K562 (cell line): ENCODE data around the gene CTSL. TPM values are rescaled to one million over a fixed set of nuclear protein-coding genes. Genes with fewer than 3 reads are reported as not detected.

Source experiments
- ATAC-seq: fragments of 200-7000 bp; cut with Tn5 transposase; 3 replicates; pipeline ENCODE4 v1.9.1; 2020; ENCODE audit warnings: moderate library complexity
- BruUV-seq: library from RNA; stranded (reverse); fragments of 400-500 nt; replicated peaks from 2 replicates; lab custom pipeline; 2021; lab: Mats Ljungman, UMichigan
- CTCF ChIA-PET: fragments of 300-600 bp; formaldehyde crosslinking; extraction: SDS; loops from one replicate; lab custom pipeline; 2021; ENCODE audit warnings: low intra/inter-chr PET ratio; lab: Yijun Ruan, JAX
- POLR2A ChIA-PET: fragments of 300-600, 350-650 bp; sonication (Branson Sonifier 250); formaldehyde crosslinking; extraction: SDS; loops from one replicate; lab custom pipeline; 2021; ENCODE audit warnings: antibody characterized with exemption, inconsistent platforms; lab: Yijun Ruan, JAX
- DNase-seq, 4 experiments: peaks; one replicate each; pipeline versions ENCODE4 v3.0.0 to v3.0.0-alpha.2; 2011 to 2018; ENCODE audit warnings: low spot score in 3 of 4, mixed read lengths in 3 of 4; ENCODE audit errors: extremely low read depth in 1 of 4
- FAIRE-seq: peaks from 2 replicates; lab custom pipeline; 2011; peaks lifted over from hg19 to GRCh38; lab: Jason Lieb, UNC
- H2AFZ ChIP-seq: 2 replicates; pipeline ENCODE4 v1.6.0; 2011; ENCODE audit warnings: low read depth, low read length, control low read depth, inconsistent platforms
- H3K27ac ChIP-seq: fragments of 200-600 bp; 3 replicates; pipeline ENCODE4 v1.8.0; 2011; ENCODE audit warnings: low read depth, mild to moderate bottlenecking, control low read depth, inconsistent platforms, low read length, moderate library complexity, mixed read lengths; ENCODE audit errors: extremely low read depth
- H3K27me3 ChIP-seq, 2 experiments: fragments of 300-600 bp in 1 of 2; 2 replicates in 1 of 2; 3 replicates in 1 of 2; pipeline versions ENCODE4 v1.6.0 to v1.8.0; 2011; ENCODE audit warnings: inconsistent platforms in 2 of 2, low read length in 2 of 2, mild to moderate bottlenecking in 1 of 2, mixed read lengths in 1 of 2, moderate library complexity in 1 of 2; ENCODE audit not compliant: control insufficient read depth in 2 of 2, insufficient read depth in 2 of 2
- H3K36me3 ChIP-seq: fragments of 300-600 bp; 3 replicates; pipeline ENCODE4 v1.8.0; 2011; ENCODE audit warnings: mild to moderate bottlenecking, low read length, inconsistent platforms; ENCODE audit not compliant: control insufficient read depth, insufficient read depth
- H3K4me1 ChIP-seq, 2 experiments: fragments of 200-600 bp in 1 of 2; replicated peaks in 1 of 2; 2 replicates in 1 of 2; 3 replicates in 1 of 2; pipeline versions ENCODE4 v1.5.1 to v1.8.0; 2011; ENCODE audit warnings: inconsistent platforms in 2 of 2, low read length in 2 of 2, mild to moderate bottlenecking in 1 of 2, mixed read lengths in 1 of 2, moderate library complexity in 1 of 2; ENCODE audit not compliant: control insufficient read depth in 2 of 2, insufficient read depth in 2 of 2
- H3K4me2 ChIP-seq: 2 replicates; pipeline ENCODE4 v1.6.1; 2011; ENCODE audit warnings: low read length, control low read depth, inconsistent platforms, mixed read lengths; ENCODE audit not compliant: insufficient read depth
- H3K4me3 ChIP-seq: fragments of 200-600 bp; sonication (generic), shearing (Covaris generic); 2 replicates; pipeline ENCODE4 v1.5.1; 2016; ENCODE audit warnings: control low read depth, inconsistent platforms
- H3K79me2 ChIP-seq: fragments of 200-600 bp; 3 replicates; pipeline ENCODE4 v1.8.0; 2011; ENCODE audit warnings: low read length, inconsistent platforms; ENCODE audit not compliant: control insufficient read depth, insufficient read depth
- H3K9ac ChIP-seq, 2 experiments: 2 replicates each; pipeline versions ENCODE4 v1.6.0 to v1.6.1; 2011; ENCODE audit warnings: low read depth in 2 of 2, low read length in 2 of 2, control low read depth in 1 of 2, inconsistent platforms in 1 of 2, mild to moderate bottlenecking in 1 of 2, mixed read lengths in 1 of 2; ENCODE audit not compliant: insufficient read depth in 1 of 2
- H3K9me1 ChIP-seq: one replicate; pipeline ENCODE4 v1.6.0; 2011; ENCODE audit warnings: inconsistent platforms, mild to moderate bottlenecking, low read length, moderate library complexity; ENCODE audit not compliant: control insufficient read depth, insufficient read depth
- H3K9me3 ChIP-seq: replicated peaks from 2 replicates; pipeline ENCODE4 v1.5.1; 2011; ENCODE audit warnings: low read depth, low read length, inconsistent platforms; ENCODE audit not compliant: control insufficient read depth, insufficient read depth
- H4K20me1 ChIP-seq: replicated peaks from 2 replicates; pipeline ENCODE4 v1.6.1; 2011; ENCODE audit warnings: low read length, inconsistent platforms, mixed read lengths; ENCODE audit not compliant: control insufficient read depth, insufficient read depth
- C11orf30 ChIP-seq: fragments of 450-650 bp; IDR thresholded peaks from 2 replicates; pipeline ENCODE4 v1.6.1; 2016; ENCODE audit warnings: low read depth, mild to moderate bottlenecking
- IRF2 ChIP-seq: sonication (generic); formaldehyde crosslinking; IDR thresholded peaks from 2 replicates; pipeline ENCODE4 v1.8.1; 2022; ENCODE audit warnings: mild to moderate bottlenecking, missing genetic modification reagents
- KHSRP ChIP-seq: fragments of 450-650 bp; IDR thresholded peaks from 2 replicates; pipeline ENCODE4 v1.6.1; 2017
- MAFG ChIP-seq: fragments of 450-650 bp; conservative IDR thresholded peaks from 2 replicates; pipeline ENCODE4 v1.6.1; 2016; ENCODE audit warnings: missing genetic modification characterization, missing compliant biosample characterization
- MYNN ChIP-seq, 2 experiments: sonication (generic); formaldehyde crosslinking in 1 of 2; IDR thresholded peaks; 2 replicates each; pipeline versions ENCODE4 v1.5.0 to v1.6.1; 2016 to 2020; ENCODE audit warnings: antibody characterized with exemption in 1 of 2, missing genetic modification reagents in 1 of 2
- PREB ChIP-seq: sonication (generic); formaldehyde crosslinking; IDR thresholded peaks from 2 replicates; pipeline ENCODE4 v1.8.1; 2023; ENCODE audit warnings: mild to moderate bottlenecking, missing genetic modification reagents
- ZNF184 ChIP-seq: sonication (generic); formaldehyde crosslinking; IDR thresholded peaks from 2 replicates; pipeline ENCODE4 v1.5.0; 2020; ENCODE audit warnings: missing genetic modification reagents
- ZNF316 ChIP-seq: fragments of 450-650 bp; IDR thresholded peaks from 2 replicates; pipeline ENCODE4 v1.6.1; 2016
- ZNF449 ChIP-seq: fragments of 250-450 bp; sonication (Bioruptor Pico); IDR thresholded peaks from 2 replicates; pipeline ENCODE4 v1.8.0; 2022; ENCODE audit warnings: moderate library complexity, mild to moderate bottlenecking, inconsistent platforms
- WGBS: fragments of 100-300 bp; shearing (Covaris generic); methylation state at CpG from one replicate; pipeline ENCODE4 v1.1.6; 2016; ENCODE audit warnings: low coverage, mixed read lengths; ENCODE audit not compliant: insufficient coverage; ENCODE audit errors: missing lambda C conversion rate; 5-methylcytosine and 5-hydroxymethylcytosine counted together
- in situ Hi-C: fragments of 300-500 bp; cut with MboI; formaldehyde crosslinking; loops from 4 replicates; pipeline ENCODE4 v1.15.0; 2018; ENCODE audit warnings: inconsistent platforms, mixed read lengths
- intact Hi-C: fragments of 100-400 bp; cut with micrococcal nuclease; formaldehyde crosslinking; loops from 2 replicates; pipeline ENCODE4 v1.14.2; 2022
- polyA plus RNA-seq, 8 experiments: library from polyadenylated mRNA; depleted of rRNA in 4 of 8; stranded (reverse) in 5 of 8; unstranded in 3 of 8; fragments of >200 nt; fragmentation: Nextera tagmentation in 2 of 8; fragmentation: Illumina TruSeq in 1 of 8; extraction: Ambion mirVana in 2 of 8; extraction: Trizol in 1 of 8; gene quantifications; 2 replicates each; pipeline versions ENCODE4 v1.2.1 to v1.2.3, GENCODE V29; 2011 to 2014; ENCODE audit warnings: inconsistent platforms in 1 of 8, missing spikeins in 1 of 8
- total RNA-seq, 7 experiments: library from RNA; depleted of rRNA in 6 of 7; stranded (reverse); fragments of >200 nt in 6 of 7; fragmentation: Illumina TruSeq in 2 of 7; extraction: Trizol in 2 of 7; gene quantifications; 2 replicates each; pipeline versions ENCODE4 v1.2.1 to v1.2.3, GENCODE V29; 2011 to 2021; ENCODE audit warnings: low replicate concordance in 1 of 7

CTSL gene
- total and polyA plus RNA-seq, 9 of the 15 experiments (the other 6 are each of a cell fraction or from before 2014, with no cell fraction given) = 55.9 to 165 (median 93.7) TPM

- no peak overlapping the region for H3K4me2 ChIP-seq
- H3K36me3 ChIP-seq = peaks cover 21% of the 10 kb centered on the region; the same call in 2 of the 3 replicates
- H3K4me1 ChIP-seq = peaks cover 8 to 14% of the 10 kb centered on the region in 2 experiments; a peak in 4 of 5 replicates
- no peak overlapping the region for H2AFZ ChIP-seq
- CTCF ChIA-PET = no interaction called here
- no peak for FAIRE-seq
- ATAC-seq = no peak
- no peaks in the 10 kb centered on the region for H3K27me3 ChIP-seq
- no peaks in the 10 kb centered on the region for H3K79me2 ChIP-seq
- in situ Hi-C loops = loop anchor here (25.0 kb wide), 1 partner anchor 631 kb away; no protein-coding TSS in a partner anchor
- BruUV-seq = no TSS peak
- H4K20me1 ChIP-seq = no peaks in the 10 kb centered on the region
- DNase-seq = no peak
- H3K27ac ChIP-seq = no peak overlapping the region
- no peaks in the 10 kb centered on the region for H3K9me3 ChIP-seq
- H3K4me3 ChIP-seq = no peak overlapping the region
- 87% methylated on average over 8 of the region's 11 CpGs for WGBS
- TF ChIP-seq ZNF316 (peak; percentile 63), C11orf30 (peak; percentile 48; the same call in 1 of the 2 replicates), ZNF184 (CRISPR knock-in tag) (no peak), ZNF449 (CRISPR knock-in tag) (no peak), MAFG (tag) (peak; percentile 38; the same call in 1 of the 2 replicates), MYNN (IDR thresholded peaks at IDR 0.05) (no peak), MYNN (CRISPR knock-in tag; IDR thresholded peaks at IDR 0.05) (no peak), KHSRP (no peak), PREB (CRISPR knock-in tag) (no peak), IRF2 (CRISPR knock-in tag) (no peak)
- TF ChIP-seq, all 486 proteins: peak for 3
- Histone ChIP-seq H3K9me1 (peaks cover 2% of the 10 kb centered on the region), H3K9ac (no peak overlapping the region)
- POLR2A ChIA-PET = interaction anchor here (0.9 kb wide), 1 partner anchor 337 kb away, joined by 4 read pairs; no protein-coding TSS in a partner anchor
- intact Hi-C loops = loop anchor here (10.0 kb wide), 1 partner anchor 363 kb away; no protein-coding TSS in a partner anchor
Observed at GRCh38 chr9:87681271-87682061, 44.5 kb upstream of the CTSL start.
